ENCODE data around the gene GP2. TPM values are rescaled to one million over a fixed set of nuclear protein-coding genes. Genes with fewer than 3 reads are reported as not detected.

GP2 gene
- total and polyA plus RNA-seq, 2 of the 4 experiments (the other 2 are of a cell fraction): not detected

DNA sequence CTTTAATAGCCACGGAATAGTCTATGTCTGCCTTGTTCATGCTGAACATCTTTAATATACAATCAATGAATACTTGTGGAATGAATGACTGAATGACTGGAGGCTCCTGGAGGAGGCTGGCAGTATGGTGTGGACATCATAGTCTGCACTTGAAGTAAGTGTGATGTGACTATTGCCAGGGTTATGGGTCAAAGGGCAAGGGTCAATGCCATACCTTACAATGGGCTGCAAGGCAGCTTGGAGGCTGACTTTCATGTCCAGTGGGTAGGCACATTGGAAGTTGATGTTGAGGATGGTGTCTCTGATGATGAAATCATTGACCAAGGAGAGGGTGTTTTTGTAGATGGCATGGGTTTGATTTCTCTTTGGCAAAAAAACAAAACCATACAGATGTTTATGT, 7.9 kb downstream of the GP2 start:
- ATAC-seq (ENCODE audit: low read depth) (no peak), DNase-seq (no peak)
- in situ Hi-C loops (cut with MboI; ENCODE audit: low sequenced_read_pairs) (no loop called here), dilution Hi-C loops (cut with HindIII; ENCODE audit: low sequenced_read_pairs, unreplicated experiment) (no loop called here), intact Hi-C loops (cut with micrococcal nuclease) (no loop called here)
- H3K4ac ChIP-seq (ENCODE audit: low read depth, low read length): no peak overlapping the region
- TF ChIP-seq RCOR1 (IDR thresholded peaks at IDR 0.05; ENCODE audit: insufficient replicate concordance, low read length): no peak
- no peak for TF ChIP-seq POLR2A (IDR thresholded peaks at IDR 0.05; ENCODE audit: low read depth, low read length)
- TF ChIP-seq MXI1 (IDR thresholded peaks at IDR 0.05; ENCODE audit: borderline replicate concordance, low read depth, low read length): no peak
- TF ChIP-seq RFX5 (IDR thresholded peaks at IDR 0.05; ENCODE audit: low read depth, low read length): no peak
- TF ChIP-seq RAD21 (IDR thresholded peaks at IDR 0.05; ENCODE audit: low read length): no peak
- TF ChIP-seq SMC3 (IDR thresholded peaks at IDR 0.05; ENCODE audit: low read depth, low read length): no peak
- TF ChIP-seq CEBPB (IDR thresholded peaks at IDR 0.05; ENCODE audit: low read depth, low read length): no peak
- no peak for TF ChIP-seq MAZ (IDR thresholded peaks at IDR 0.05; ENCODE audit: borderline replicate concordance, low read depth, low read length)
- TF ChIP-seq, protein P1, sequence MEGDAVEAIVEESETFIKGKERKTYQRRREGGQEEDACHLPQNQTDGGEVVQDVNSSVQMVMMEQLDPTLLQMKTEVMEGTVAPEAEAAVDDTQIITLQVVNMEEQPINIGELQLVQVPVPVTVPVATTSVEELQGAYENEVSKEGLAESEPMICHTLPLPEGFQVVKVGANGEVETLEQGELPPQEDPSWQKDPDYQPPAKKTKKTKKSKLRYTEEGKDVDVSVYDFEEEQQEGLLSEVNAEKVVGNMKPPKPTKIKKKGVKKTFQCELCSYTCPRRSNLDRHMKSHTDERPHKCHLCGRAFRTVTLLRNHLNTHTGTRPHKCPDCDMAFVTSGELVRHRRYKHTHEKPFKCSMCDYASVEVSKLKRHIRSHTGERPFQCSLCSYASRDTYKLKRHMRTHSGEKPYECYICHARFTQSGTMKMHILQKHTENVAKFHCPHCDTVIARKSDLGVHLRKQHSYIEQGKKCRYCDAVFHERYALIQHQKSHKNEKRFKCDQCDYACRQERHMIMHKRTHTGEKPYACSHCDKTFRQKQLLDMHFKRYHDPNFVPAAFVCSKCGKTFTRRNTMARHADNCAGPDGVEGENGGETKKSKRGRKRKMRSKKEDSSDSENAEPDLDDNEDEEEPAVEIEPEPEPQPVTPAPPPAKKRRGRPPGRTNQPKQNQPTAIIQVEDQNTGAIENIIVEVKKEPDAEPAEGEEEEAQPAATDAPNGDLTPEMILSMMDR (conservative IDR thresholded peaks at IDR 0.05; ENCODE audit: low read depth, low read length): no peak
- TF ChIP-seq, protein P2, sequence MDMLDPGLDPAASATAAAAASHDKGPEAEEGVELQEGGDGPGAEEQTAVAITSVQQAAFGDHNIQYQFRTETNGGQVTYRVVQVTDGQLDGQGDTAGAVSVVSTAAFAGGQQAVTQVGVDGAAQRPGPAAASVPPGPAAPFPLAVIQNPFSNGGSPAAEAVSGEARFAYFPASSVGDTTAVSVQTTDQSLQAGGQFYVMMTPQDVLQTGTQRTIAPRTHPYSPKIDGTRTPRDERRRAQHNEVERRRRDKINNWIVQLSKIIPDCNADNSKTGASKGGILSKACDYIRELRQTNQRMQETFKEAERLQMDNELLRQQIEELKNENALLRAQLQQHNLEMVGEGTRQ (IDR thresholded peaks at IDR 0.05; ENCODE audit: low read depth, low read length): no peak
- TF ChIP-seq, protein P3, sequence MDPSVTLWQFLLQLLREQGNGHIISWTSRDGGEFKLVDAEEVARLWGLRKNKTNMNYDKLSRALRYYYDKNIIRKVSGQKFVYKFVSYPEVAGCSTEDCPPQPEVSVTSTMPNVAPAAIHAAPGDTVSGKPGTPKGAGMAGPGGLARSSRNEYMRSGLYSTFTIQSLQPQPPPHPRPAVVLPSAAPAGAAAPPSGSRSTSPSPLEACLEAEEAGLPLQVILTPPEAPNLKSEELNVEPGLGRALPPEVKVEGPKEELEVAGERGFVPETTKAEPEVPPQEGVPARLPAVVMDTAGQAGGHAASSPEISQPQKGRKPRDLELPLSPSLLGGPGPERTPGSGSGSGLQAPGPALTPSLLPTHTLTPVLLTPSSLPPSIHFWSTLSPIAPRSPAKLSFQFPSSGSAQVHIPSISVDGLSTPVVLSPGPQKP (IDR thresholded peaks at IDR 0.05; ENCODE audit: borderline replicate concordance, low read depth, low read length): no peak
- TF ChIP-seq FOS (IDR thresholded peaks at IDR 0.05; ENCODE audit: low read depth, low read length): no peak
- TF ChIP-seq NFE2L2 (IDR thresholded peaks at IDR 0.05; ENCODE audit: low read depth, low read length): no peak
- TF ChIP-seq MAFK (IDR thresholded peaks at IDR 0.05; ENCODE audit: low read depth, low read length): no peak
- POLR2A ChIA-PET (ENCODE audit: unreplicated experiment): no interaction called here
- H4K20me1 ChIP-seq (ENCODE audit: insufficient read depth, low read length): no peaks in the 10 kb centered on the region
- no peaks in the 10 kb centered on the region for H3K4me1 ChIP-seq (ENCODE audit: control insufficient read depth, insufficient read depth, low read length)
- H2AK9ac ChIP-seq (replicated peaks; ENCODE audit: low read depth, low read length, poor library complexity): no peak overlapping the region
- no peak overlapping the region for H3K9ac ChIP-seq (ENCODE audit: low read depth, low read length)
- no peak overlapping the region for H3K14ac ChIP-seq (replicated peaks; ENCODE audit: low read depth, low read length)
- peaks cover 18% of the 10 kb centered on the region for H3K9me3 ChIP-seq (ENCODE audit: control insufficient read depth, insufficient read depth, low read length)
- no peak overlapping the region for H3K4me3 ChIP-seq (ENCODE audit: insufficient read depth, low read depth, low read length)
- H2BK120ac ChIP-seq (ENCODE audit: low read depth, low read length): no peak overlapping the region
- no peak overlapping the region for H2BK5ac ChIP-seq (ENCODE audit: low read depth, low read length, poor library complexity, severe bottlenecking)
- no CpG with 5 or more reads among the region's 1 CpG for WGBS, 2 experiments (ENCODE audit: extremely low coverage in 2 of 2, insufficient read length in 1 of 2)
- no peak overlapping the region for H2AK5ac ChIP-seq (ENCODE audit: low read depth, low read length)
- no peak overlapping the region for H3K23ac ChIP-seq (ENCODE audit: low read depth, low read length)
- no peak overlapping the region for H3K4me2 ChIP-seq (ENCODE audit: low read depth, low read length)
- H2BK20ac ChIP-seq (ENCODE audit: low read depth, low read length): no peak overlapping the region
- no peak overlapping the region for H3K27ac ChIP-seq (ENCODE audit: insufficient read depth, low read length)
- CTCF ChIA-PET: no interaction called here
- H4K5ac ChIP-seq (ENCODE audit: low read depth, low read length): no peak overlapping the region
- no peak overlapping the region for H3K56ac ChIP-seq (ENCODE audit: extremely low read depth, insufficient read depth, low read length)
- H3K79me1 ChIP-seq (ENCODE audit: low read depth in 1 of 2, low read length in 2 of 2): no peaks in the 10 kb centered on the region
- no peaks in the 10 kb centered on the region for H3K9me1 ChIP-seq (ENCODE audit: insufficient read depth, low read length)
- no peak overlapping the region for H3K18ac ChIP-seq (ENCODE audit: low read depth, low read length)
- BruUV-seq (replicated peaks): no TSS peak
- no peak overlapping the region for H4K91ac ChIP-seq (ENCODE audit: insufficient read depth, low read depth, low read length)
- H2BK15ac ChIP-seq (ENCODE audit: low read depth, low read length): no peak overlapping the region
- H2AFZ ChIP-seq (replicated peaks; ENCODE audit: low read length, poor library complexity): no peak overlapping the region
- H3K36me3 ChIP-seq (ENCODE audit: control insufficient read depth, insufficient read depth, low read length): no peaks in the 10 kb centered on the region
- no peak overlapping the region for H4K8ac ChIP-seq (ENCODE audit: low read depth in 2 of 2, low read length in 2 of 2)
- no peaks in the 10 kb centered on the region for H3K27me3 ChIP-seq (ENCODE audit: control insufficient read depth, insufficient read depth, low read length)
